Smooth muscle cell (in vitro differentiated cells): ENCODE data around the gene SMAD6. TPM values are rescaled to one million over a fixed set of nuclear protein-coding genes. Genes with fewer than 3 reads are reported as not detected.

Experiments used
- DNase-seq: peaks from one replicate; lab custom pipeline; 2025; ENCODE audit not compliant: unreplicated experiment; lab: John Stamatoyannopoulos, UW
- H2AFZ ChIP-seq: fragments of 200-600 bp; sonication (generic); 2 replicates; pipeline ENCODE4 v1.6.0; 2016; ENCODE audit warnings: antibody characterized with exemption, low read depth, mild to moderate bottlenecking
- H3F3A ChIP-seq: fragments of 200-600 bp; sonication (generic); 2 replicates; pipeline ENCODE4 v1.6.0; 2017; ENCODE audit warnings: antibody characterized with exemption, low read depth
- H3K27ac ChIP-seq: fragments of 200-600 bp; sonication (generic); 2 replicates; pipeline ENCODE4 v1.5.1; 2016; ENCODE audit warnings: low read depth, mild to moderate bottlenecking
- H3K27me3 ChIP-seq: fragments of 200-600 bp; sonication (generic); 2 replicates; pipeline ENCODE4 v1.6.1; 2016; ENCODE audit warnings: low read depth, mild to moderate bottlenecking
- H3K36me3 ChIP-seq: fragments of 200-600 bp; sonication (generic); 2 replicates; pipeline ENCODE4 v1.5.1; 2016; ENCODE audit warnings: low read depth
- H3K4me1 ChIP-seq: fragments of 200-600 bp; sonication (generic); 2 replicates; pipeline ENCODE4 v1.5.1; 2016; ENCODE audit warnings: low read depth
- H3K4me2 ChIP-seq: fragments of 200-600 bp; sonication (generic); 2 replicates; pipeline ENCODE4 v1.6.0; 2016; ENCODE audit warnings: mild to moderate bottlenecking
- H3K4me3 ChIP-seq: fragments of 200-600 bp; sonication (generic); 2 replicates; pipeline ENCODE4 v1.5.1; 2016; ENCODE audit warnings: mild to moderate bottlenecking
- H3K79me2 ChIP-seq: fragments of 200-600 bp; sonication (generic); 2 replicates; pipeline ENCODE4 v1.6.0; 2016; ENCODE audit warnings: low read depth, mild to moderate bottlenecking
- H3K9ac ChIP-seq: fragments of 200-600 bp; sonication (generic); 2 replicates; pipeline ENCODE4 v1.6.0; 2016; ENCODE audit warnings: low read depth
- H3K9me3 ChIP-seq: fragments of 200-600 bp; sonication (generic); replicated peaks from 2 replicates; pipeline ENCODE4 v1.5.1; 2016; ENCODE audit warnings: low read depth
- H4K20me1 ChIP-seq: fragments of 200-600 bp; sonication (generic); 2 replicates; pipeline ENCODE4 v1.6.0; 2016; ENCODE audit warnings: low read depth
- CTCF ChIP-seq: fragments of 200-600 bp; sonication (generic); IDR thresholded peaks from 2 replicates; pipeline ENCODE4 v1.5.1; 2017; ENCODE audit warnings: borderline replicate concordance, mild to moderate bottlenecking, antibody characterized with exemption; ENCODE audit not compliant: insufficient read depth, poor library complexity, severe bottlenecking
- WGBS: methylation state at CpG from one replicate; pipeline ENCODE4 v1.1.7; 2016; ENCODE audit warnings: low lambda C conversion rate; 5-methylcytosine and 5-hydroxymethylcytosine counted together
- polyA plus RNA-seq: library from polyadenylated mRNA; unstranded; fragments of >200 nt; fragmentation: Nextera tagmentation; extraction: Ambion mirVana; gene quantifications from 2 replicates; pipeline ENCODE4 v1.2.1, GENCODE V29; 2016
- total RNA-seq: library from RNA; depleted of rRNA; stranded (reverse); fragments of >200 nt; gene quantifications from 2 replicates; pipeline ENCODE4 v1.2.3, GENCODE V29; 2014

The SMAD6 gene
- total and polyA plus RNA-seq, 2 experiments from 2014 or later, result 42.6 to 44.0 TPM

- Histone ChIP-seq H2AFZ (no peak overlapping the region), H4K20me1 (peaks cover 100% of the 10 kb centered on the region), H3K27ac (peak overlapping the region; percentile 79), H3K79me2 (peaks cover 97% of the 10 kb centered on the region), H3K36me3 (no peaks in the 10 kb centered on the region), H3K4me3 (no peak overlapping the region), H3F3A (peaks cover 62% of the 10 kb centered on the region), H3K4me2 (peak overlapping the region; percentile 55), H3K9ac (no peak overlapping the region), H3K27me3 (no peaks in the 10 kb centered on the region), H3K9me3 (no peaks in the 10 kb centered on the region), H3K4me1 (peaks cover 24% of the 10 kb centered on the region)
- no peak for DNase-seq
- 23% methylated on average over 10 of the region's 10 CpGs for WGBS
- TF ChIP-seq CTCF, result no peak
These were observed 17.4 kb downstream of the SMAD6 start for GRCh38 chr15:66719471-66719870.

- 54% methylated on average over 9 of the region's 9 CpGs for WGBS
- no peak for TF ChIP-seq CTCF
- no peak for DNase-seq
- peak overlapping the region; percentile 55 for H3K4me2 ChIP-seq
- no peak overlapping the region for H3K4me3 ChIP-seq
- H3K36me3 ChIP-seq, result no peaks in the 10 kb centered on the region
- peak overlapping the region; percentile 79 for H3K27ac ChIP-seq
- H3K9ac ChIP-seq, result no peak overlapping the region
- H3K27me3 ChIP-seq, result no peaks in the 10 kb centered on the region
- peaks cover 100% of the 10 kb centered on the region for H4K20me1 ChIP-seq
- peaks cover 97% of the 10 kb centered on the region for H3K79me2 ChIP-seq
- no peaks in the 10 kb centered on the region for H3K9me3 ChIP-seq
- no peak overlapping the region for H2AFZ ChIP-seq
- H3F3A ChIP-seq, result peaks cover 65% of the 10 kb centered on the region
- H3K4me1 ChIP-seq, result peaks cover 15% of the 10 kb centered on the region
These were observed 18.4 kb downstream of the SMAD6 start for GRCh38 chr15:66720206-66721010.

GRCh38 chr15:66721020-66721419, 19.0 kb downstream of the SMAD6 start:
- TF ChIP-seq CTCF, result no peak
- H4K20me1 ChIP-seq, result peaks cover 100% of the 10 kb centered on the region
- no peak overlapping the region for H3K4me3 ChIP-seq
- peaks cover 9% of the 10 kb centered on the region for H3K4me1 ChIP-seq
- no peaks in the 10 kb centered on the region for H3K27me3 ChIP-seq
- peaks cover 65% of the 10 kb centered on the region for H3F3A ChIP-seq
- H3K9ac ChIP-seq, result no peak overlapping the region
- H2AFZ ChIP-seq, result no peak overlapping the region
- peak overlapping the region; percentile 79 for H3K27ac ChIP-seq
- no peaks in the 10 kb centered on the region for H3K9me3 ChIP-seq
- no peak overlapping the region for H3K4me2 ChIP-seq
- WGBS, result 86% methylated on average over 8 of the region's 8 CpGs
- no peaks in the 10 kb centered on the region for H3K36me3 ChIP-seq
- peaks cover 97% of the 10 kb centered on the region for H3K79me2 ChIP-seq
- DNase-seq, result no peak

- no peak overlapping the region for H3K9ac ChIP-seq
- H3K27ac ChIP-seq, result peak overlapping the region; percentile 79
- H3K27me3 ChIP-seq, result no peaks in the 10 kb centered on the region
- no peak overlapping the region for H2AFZ ChIP-seq
- H3K4me2 ChIP-seq, result no peak overlapping the region
- H3K36me3 ChIP-seq, result no peaks in the 10 kb centered on the region
- peaks cover 8% of the 10 kb centered on the region for H3K4me1 ChIP-seq
- no peak for TF ChIP-seq CTCF
- H4K20me1 ChIP-seq, result peaks cover 100% of the 10 kb centered on the region
- 78% methylated on average over 4 of the region's 4 CpGs for WGBS
- no peak for DNase-seq
- no peak overlapping the region for H3K4me3 ChIP-seq
- peaks cover 97% of the 10 kb centered on the region for H3K79me2 ChIP-seq
- H3F3A ChIP-seq, result peaks cover 65% of the 10 kb centered on the region
- no peaks in the 10 kb centered on the region for H3K9me3 ChIP-seq
These were observed 19.5 kb downstream of the SMAD6 start for GRCh38 chr15:66721501-66721937.
